Effector memory CD8-positive, alpha-beta T cell (primary cell): ENCODE measurements around the gene TESK2.
"Not testable (repeated sequence)": the region's sequence is repeated elsewhere in the genome, so short reads cannot be mapped to it uniquely, and the experiment has no call there.

Experiments
- ATAC-seq: fragments of 150-1000 bp; cut with Tn5 transposase; replicated peaks from 2 replicates; pipeline ENCODE4 v1.10.0; 2021; ENCODE audit warnings: mild to moderate bottlenecking, moderate library complexity
- DNase-seq, 3 experiments: peaks; one replicate each; pipeline ENCODE4 v3.0.0; 2021
- H3K27ac Mint-ChIP-seq, 2 donors: one replicate each; pipeline ENCODE4 v1.8.0; 2022; ENCODE audit warnings: mild to moderate bottlenecking in 2 of 2, mixed read lengths in 2 of 2, moderate library complexity in 2 of 2
- H3K27me3 Mint-ChIP-seq, 2 donors: one replicate each; pipeline ENCODE4 v1.8.0; 2022; ENCODE audit warnings: mixed read lengths in 2 of 2
- H3K36me3 Mint-ChIP-seq: one replicate; pipeline ENCODE4 v1.8.0; 2022; ENCODE audit warnings: mild to moderate bottlenecking, moderate library complexity, mixed read lengths; ENCODE audit not compliant: insufficient read depth
- H3K4me1 Mint-ChIP-seq, 2 donors: one replicate each; pipeline ENCODE4 v1.8.0; 2022; ENCODE audit warnings: low read depth in 2 of 2, mixed read lengths in 2 of 2
- H3K4me3 Mint-ChIP-seq, 2 donors: one replicate each; pipeline ENCODE4 v1.8.0; 2022; ENCODE audit warnings: mild to moderate bottlenecking in 2 of 2, mixed read lengths in 2 of 2, moderate library complexity in 2 of 2
- H3K9me3 Mint-ChIP-seq, 2 donors: one replicate each; pipeline ENCODE4 v1.8.0; 2022; ENCODE audit warnings: mixed read lengths in 2 of 2

Gene TESK2

GRCh38 chr1:45405636-45406035 is 85.3 kb downstream of the TESK2 start:
- ATAC-seq: no peak
- no peak overlapping the region for H3K27ac Mint-ChIP-seq
- H3K4me1 Mint-ChIP-seq: no peaks in the 10 kb centered on the region
- DNase-seq: no peak
- H3K4me3 Mint-ChIP-seq: no peak overlapping the region
- no peaks in the 10 kb centered on the region for H3K27me3 Mint-ChIP-seq
- no peaks in the 10 kb centered on the region for H3K36me3 Mint-ChIP-seq
- H3K9me3 Mint-ChIP-seq: no peaks in the 10 kb centered on the region

- H3K9me3 Mint-ChIP-seq: no peaks in the 10 kb centered on the region
- no peak overlapping the region for H3K4me3 Mint-ChIP-seq
- H3K4me1 Mint-ChIP-seq: no peaks in the 10 kb centered on the region
- no peaks in the 10 kb centered on the region for H3K36me3 Mint-ChIP-seq
- H3K27ac Mint-ChIP-seq: no peak overlapping the region
- ATAC-seq (no peak), DNase-seq (no peak)
- H3K27me3 Mint-ChIP-seq: no peaks in the 10 kb centered on the region
Observed at GRCh38 chr1:45403718-45404117, 87.2 kb downstream of the TESK2 start.

- H3K4me3 Mint-ChIP-seq: no peak overlapping the region
- H3K4me1 Mint-ChIP-seq: no peaks in the 10 kb centered on the region
- no peaks in the 10 kb centered on the region for H3K9me3 Mint-ChIP-seq
- H3K27me3 Mint-ChIP-seq: no peaks in the 10 kb centered on the region
- H3K36me3 Mint-ChIP-seq: no peaks in the 10 kb centered on the region
- H3K27ac Mint-ChIP-seq: peak overlapping the region in 1 of 2 donors; percentile 3
- DNase-seq (no peak), ATAC-seq (no peak)
Observed at GRCh38 chr1:45403298-45403697, 87.7 kb downstream of the TESK2 start.

DNA sequence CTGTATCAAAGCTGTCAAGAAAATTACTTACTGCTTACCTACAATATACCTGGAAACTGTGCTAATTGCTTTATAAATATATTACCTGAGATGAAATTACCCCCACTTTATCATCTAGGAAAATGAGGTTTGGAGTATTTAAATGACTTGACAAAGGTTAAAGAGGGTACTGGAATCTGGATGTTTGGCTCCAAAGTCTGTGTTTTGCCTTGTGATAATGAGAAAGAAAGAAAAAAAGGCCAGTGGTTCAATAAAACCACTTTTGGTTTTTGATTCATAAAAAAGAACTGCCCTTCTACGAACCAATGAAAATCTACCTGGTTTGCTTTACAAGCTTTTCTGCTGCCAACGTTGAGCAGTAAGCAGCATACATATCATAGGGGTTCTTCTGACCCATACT is 89.4 kb downstream of the TESK2 start:
- H3K27ac Mint-ChIP-seq: peak overlapping the region in 1 of 2 donors; percentile 57
- no peaks in the 10 kb centered on the region for H3K36me3 Mint-ChIP-seq

DNA sequence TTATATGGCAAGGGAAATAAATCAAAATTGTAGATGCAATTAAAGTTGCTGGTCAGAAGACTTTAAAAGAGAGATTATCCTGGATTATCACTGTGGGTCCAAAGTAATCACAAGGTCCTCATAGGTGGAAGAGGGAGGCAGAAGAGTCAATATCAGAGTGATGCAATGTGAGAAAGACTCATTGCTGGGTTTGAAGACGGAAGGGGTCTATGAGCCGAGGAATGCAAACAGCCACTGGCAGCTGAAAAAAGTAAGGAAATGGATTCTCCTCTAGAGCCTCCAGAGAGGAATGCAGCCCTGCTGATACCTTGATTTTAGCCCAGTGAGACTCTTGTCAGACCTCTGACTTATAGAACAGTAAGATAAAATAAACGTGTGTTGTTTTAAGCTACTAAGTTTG is 90.9 kb downstream of the TESK2 start:
- H3K36me3 Mint-ChIP-seq: no peaks in the 10 kb centered on the region
- no peak overlapping the region for H3K4me3 Mint-ChIP-seq
- ATAC-seq (no peak), DNase-seq (no peak)
- no peaks in the 10 kb centered on the region for H3K9me3 Mint-ChIP-seq
- H3K27me3 Mint-ChIP-seq: no peaks in the 10 kb centered on the region
- no peak overlapping the region for H3K27ac Mint-ChIP-seq
- peaks cover 1 to 2% of the 10 kb centered on the region in 2 donors for H3K4me1 Mint-ChIP-seq

More for the DNA sequence above, 89.4 kb downstream of the TESK2 start:
- H3K4me1 Mint-ChIP-seq: no peaks in the 10 kb centered on the region
- ATAC-seq (no peak), DNase-seq (no peak)
- H3K27me3 Mint-ChIP-seq: no peaks in the 10 kb centered on the region
- H3K9me3 Mint-ChIP-seq: no peaks in the 10 kb centered on the region
- H3K4me3 Mint-ChIP-seq: no peak overlapping the region

DNA sequence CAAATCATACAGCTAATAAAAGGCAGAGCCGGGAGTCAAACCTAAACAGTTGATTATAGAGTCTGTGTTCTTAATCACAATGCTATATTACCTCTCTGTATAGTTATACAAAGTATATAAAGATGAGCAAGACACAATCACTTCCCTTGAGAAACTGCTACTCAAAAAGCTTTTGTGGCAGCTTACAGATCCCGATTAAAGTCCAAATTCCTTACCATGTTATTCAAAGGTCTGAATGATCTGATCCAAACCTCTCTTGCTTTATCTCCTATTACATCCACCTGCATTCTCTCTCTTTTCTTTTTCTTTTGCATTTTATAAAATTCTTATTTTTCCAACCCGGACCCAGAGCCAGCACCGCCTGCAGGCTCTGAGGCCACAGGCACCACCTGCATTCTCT is 93.7 kb downstream of the TESK2 start:
- no peak overlapping the region for H3K27ac Mint-ChIP-seq
- peaks cover 4 to 6% of the 10 kb centered on the region in 2 donors for H3K4me1 Mint-ChIP-seq
- no peak for DNase-seq
- no peaks in the 10 kb centered on the region for H3K36me3 Mint-ChIP-seq
- no peaks in the 10 kb centered on the region for H3K9me3 Mint-ChIP-seq
- H3K27me3 Mint-ChIP-seq: no peaks in the 10 kb centered on the region
- no peak for ATAC-seq
- no peak overlapping the region for H3K4me3 Mint-ChIP-seq

DNA sequence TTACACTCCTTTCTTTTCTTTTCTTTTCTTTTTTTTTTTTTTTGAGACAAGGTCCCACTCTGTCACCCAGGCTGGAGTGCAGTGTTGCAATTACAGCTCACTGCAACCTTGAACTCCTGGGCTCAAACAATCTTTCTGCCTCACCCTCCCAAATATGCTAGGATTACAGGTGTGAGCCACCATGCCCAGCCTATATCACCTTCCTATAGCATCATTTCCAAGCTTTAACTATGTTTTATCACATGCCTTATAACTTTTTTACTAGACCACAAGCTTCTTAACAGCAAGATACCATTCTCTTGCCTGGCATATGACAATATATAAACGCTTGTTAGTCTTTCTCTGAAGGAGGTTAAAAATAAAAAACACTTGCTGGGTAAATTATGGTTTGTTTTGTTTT is 95.4 kb downstream of the TESK2 start:
- no peak for DNase-seq
- no peaks in the 10 kb centered on the region for H3K36me3 Mint-ChIP-seq
- H3K9me3 Mint-ChIP-seq: no peaks in the 10 kb centered on the region
- H3K27me3 Mint-ChIP-seq: no peaks in the 10 kb centered on the region
- no peak overlapping the region for H3K4me3 Mint-ChIP-seq
- H3K4me1 Mint-ChIP-seq: peaks cover 4 to 6% of the 10 kb centered on the region in 2 donors
- no peak for ATAC-seq
- H3K27ac Mint-ChIP-seq: no peak overlapping the region

DNA sequence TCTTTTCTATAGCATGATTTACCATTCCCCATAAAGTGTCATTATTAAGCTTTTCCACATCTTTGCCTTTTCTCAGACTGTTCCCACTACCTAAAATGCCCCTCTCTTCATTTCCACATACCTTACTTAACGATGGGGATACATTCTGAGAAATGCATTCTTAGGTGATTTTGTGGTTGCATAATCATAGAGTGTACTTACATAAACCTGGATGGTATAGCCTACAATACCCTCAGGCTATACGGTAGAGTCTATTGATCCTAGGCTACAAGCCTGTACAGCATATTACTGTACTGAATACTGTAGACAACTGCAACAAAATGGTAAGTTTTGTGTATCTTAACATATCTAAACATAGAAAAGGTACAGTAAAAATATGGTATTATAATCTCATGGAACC is 95.9 kb downstream of the TESK2 start:
- Mint-ChIP-seq H3K4me1 (peaks cover 4 to 6% of the 10 kb centered on the region in 2 donors), H3K27ac (no peak overlapping the region), H3K36me3 (no peaks in the 10 kb centered on the region), H3K4me3 (no peak overlapping the region), H3K27me3 (no peaks in the 10 kb centered on the region), H3K9me3 (no peaks in the 10 kb centered on the region)
- DNase-seq: no peak
- no peak for ATAC-seq

GRCh38 chr1:45394342-45394741 is 96.6 kb downstream of the TESK2 start:
- peak; percentile 68 for ATAC-seq
- peaks cover 4 to 6% of the 10 kb centered on the region in 2 donors for H3K4me1 Mint-ChIP-seq
- peaks cover 4% of the 10 kb centered on the region for H3K36me3 Mint-ChIP-seq
- H3K27me3 Mint-ChIP-seq: no peaks in the 10 kb centered on the region
- peak in 1 of 3 experiments; percentile 1 for DNase-seq
- H3K9me3 Mint-ChIP-seq: no peaks in the 10 kb centered on the region
- peak overlapping the region; percentile 87 to 88 for H3K27ac Mint-ChIP-seq
- peak overlapping the region; percentile 41 to 43 for H3K4me3 Mint-ChIP-seq

DNA sequence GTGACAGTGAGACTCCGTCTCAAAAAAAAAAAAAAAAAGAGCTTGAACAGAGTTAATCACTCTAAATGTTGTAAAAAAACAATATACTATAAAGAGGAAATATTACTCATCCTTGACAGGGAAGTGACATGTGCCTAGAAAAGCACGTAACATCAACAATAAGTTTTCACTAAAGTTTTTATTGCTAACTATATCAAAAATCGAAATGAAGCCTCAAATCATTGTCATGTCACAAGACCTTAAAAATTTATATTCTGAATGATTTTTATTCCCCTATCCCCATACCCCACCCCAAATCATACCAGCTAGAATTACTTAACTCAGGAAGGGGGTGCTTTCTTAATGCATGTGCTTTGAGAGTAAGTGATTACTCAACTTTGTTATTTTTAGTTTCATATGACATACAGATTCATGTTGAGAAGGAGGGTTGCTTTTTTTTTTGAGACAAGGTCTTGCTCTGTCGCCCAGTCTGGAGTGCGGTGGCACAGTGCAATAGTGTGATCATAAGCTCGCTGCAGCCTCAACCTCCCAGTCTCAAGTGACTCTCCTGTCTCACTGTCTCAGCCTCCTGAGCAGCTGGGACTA is 97.2 kb downstream of the TESK2 start:
- H3K27ac Mint-ChIP-seq: peak overlapping the region; percentile 87 to 88
- no peaks in the 10 kb centered on the region for H3K9me3 Mint-ChIP-seq
- peaks cover 4 to 6% of the 10 kb centered on the region in 2 donors for H3K4me1 Mint-ChIP-seq
- ATAC-seq (peak; percentile 85), DNase-seq (peak in 2 of 3 experiments; percentile 8 to 10)
- no peaks in the 10 kb centered on the region for H3K27me3 Mint-ChIP-seq
- H3K36me3 Mint-ChIP-seq: peaks cover 4% of the 10 kb centered on the region
- peak overlapping the region; percentile 41 to 43 for H3K4me3 Mint-ChIP-seq

GRCh38 chr1:45386219-45386618 is 104.7 kb downstream of the TESK2 start:
- no peak overlapping the region for H3K27ac Mint-ChIP-seq
- no peaks in the 10 kb centered on the region for H3K27me3 Mint-ChIP-seq
- no peak overlapping the region for H3K4me3 Mint-ChIP-seq
- H3K36me3 Mint-ChIP-seq: peaks cover 4% of the 10 kb centered on the region
- H3K9me3 Mint-ChIP-seq: no peaks in the 10 kb centered on the region
- no peaks in the 10 kb centered on the region for H3K4me1 Mint-ChIP-seq
- no peak for DNase-seq
- no peak for ATAC-seq

GRCh38 chr1:45385302-45385701 is 105.7 kb downstream of the TESK2 start:
- no peak overlapping the region for H3K4me3 Mint-ChIP-seq
- no peaks in the 10 kb centered on the region for H3K27me3 Mint-ChIP-seq
- H3K27ac Mint-ChIP-seq: no peak overlapping the region
- no peaks in the 10 kb centered on the region for H3K9me3 Mint-ChIP-seq
- ATAC-seq (no peak), DNase-seq (no peak)
- no peaks in the 10 kb centered on the region for H3K4me1 Mint-ChIP-seq
- peaks cover 4% of the 10 kb centered on the region for H3K36me3 Mint-ChIP-seq

GRCh38 chr1:45384213-45384612 is 106.8 kb downstream of the TESK2 start:
- H3K36me3 Mint-ChIP-seq, H3K27ac Mint-ChIP-seq, ATAC-seq, H3K27me3 Mint-ChIP-seq, H3K9me3 Mint-ChIP-seq, H3K4me1 Mint-ChIP-seq, H3K4me3 Mint-ChIP-seq, DNase-seq: not testable (repeated sequence)

GRCh38 chr1:45383191-45383590 is 107.8 kb downstream of the TESK2 start:
- H3K4me3 Mint-ChIP-seq: no peak overlapping the region
- DNase-seq: no peak
- H3K9me3 Mint-ChIP-seq: no peaks in the 10 kb centered on the region

GRCh38 chr1:45381243-45381642 is 109.7 kb downstream of the TESK2 start:
- ATAC-seq: no peak
- no peak overlapping the region for H3K4me3 Mint-ChIP-seq
- no peaks in the 10 kb centered on the region for H3K9me3 Mint-ChIP-seq
- no peak overlapping the region for H3K27ac Mint-ChIP-seq
- H3K36me3 Mint-ChIP-seq: no peaks in the 10 kb centered on the region
- H3K27me3 Mint-ChIP-seq: no peaks in the 10 kb centered on the region
- no peak for DNase-seq
- no peaks in the 10 kb centered on the region for H3K4me1 Mint-ChIP-seq

More at GRCh38 chr1:45383191-45383590, 107.8 kb downstream of the TESK2 start:
- Mint-ChIP-seq H3K4me1 (no peaks in the 10 kb centered on the region), H3K27me3 (no peaks in the 10 kb centered on the region), H3K27ac (no peak overlapping the region), H3K36me3 (no peaks in the 10 kb centered on the region)
- ATAC-seq: no peak
